Measurements from ENCODE around the gene HDGFL3.

GRCh38 chr15:83127547-83128150 lies 80.0 kb downstream of the HDGFL3 start:
- TF ChIP-seq ZNF623 (tag by site-specific recombination; IDR thresholded peaks at IDR 0.05), result no peak
- TF ChIP-seq, protein P1, sequence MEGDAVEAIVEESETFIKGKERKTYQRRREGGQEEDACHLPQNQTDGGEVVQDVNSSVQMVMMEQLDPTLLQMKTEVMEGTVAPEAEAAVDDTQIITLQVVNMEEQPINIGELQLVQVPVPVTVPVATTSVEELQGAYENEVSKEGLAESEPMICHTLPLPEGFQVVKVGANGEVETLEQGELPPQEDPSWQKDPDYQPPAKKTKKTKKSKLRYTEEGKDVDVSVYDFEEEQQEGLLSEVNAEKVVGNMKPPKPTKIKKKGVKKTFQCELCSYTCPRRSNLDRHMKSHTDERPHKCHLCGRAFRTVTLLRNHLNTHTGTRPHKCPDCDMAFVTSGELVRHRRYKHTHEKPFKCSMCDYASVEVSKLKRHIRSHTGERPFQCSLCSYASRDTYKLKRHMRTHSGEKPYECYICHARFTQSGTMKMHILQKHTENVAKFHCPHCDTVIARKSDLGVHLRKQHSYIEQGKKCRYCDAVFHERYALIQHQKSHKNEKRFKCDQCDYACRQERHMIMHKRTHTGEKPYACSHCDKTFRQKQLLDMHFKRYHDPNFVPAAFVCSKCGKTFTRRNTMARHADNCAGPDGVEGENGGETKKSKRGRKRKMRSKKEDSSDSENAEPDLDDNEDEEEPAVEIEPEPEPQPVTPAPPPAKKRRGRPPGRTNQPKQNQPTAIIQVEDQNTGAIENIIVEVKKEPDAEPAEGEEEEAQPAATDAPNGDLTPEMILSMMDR (tag by site-specific recombination; IDR thresholded peaks at IDR 0.05), result no peak
- TF ChIP-seq, protein P2, sequence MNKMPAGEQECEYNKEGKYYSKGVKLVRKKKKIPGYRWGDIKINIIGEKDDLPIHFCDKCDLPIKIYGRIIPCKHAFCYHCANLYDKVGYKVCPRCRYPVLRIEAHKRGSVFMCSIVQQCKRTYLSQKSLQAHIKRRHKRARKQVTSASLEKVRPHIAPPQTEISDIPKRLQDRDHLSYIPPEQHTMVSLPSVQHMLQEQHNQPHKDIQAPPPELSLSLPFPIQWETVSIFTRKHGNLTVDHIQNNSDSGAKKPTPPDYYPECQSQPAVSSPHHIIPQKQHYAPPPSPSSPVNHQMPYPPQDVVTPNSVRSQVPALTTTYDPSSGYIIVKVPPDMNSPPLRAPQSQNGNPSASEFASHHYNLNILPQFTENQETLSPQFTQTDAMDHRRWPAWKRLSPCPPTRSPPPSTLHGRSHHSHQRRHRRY (tag by site-specific recombination; IDR thresholded peaks at IDR 0.05), result no peak
- TF ChIP-seq, protein P3, sequence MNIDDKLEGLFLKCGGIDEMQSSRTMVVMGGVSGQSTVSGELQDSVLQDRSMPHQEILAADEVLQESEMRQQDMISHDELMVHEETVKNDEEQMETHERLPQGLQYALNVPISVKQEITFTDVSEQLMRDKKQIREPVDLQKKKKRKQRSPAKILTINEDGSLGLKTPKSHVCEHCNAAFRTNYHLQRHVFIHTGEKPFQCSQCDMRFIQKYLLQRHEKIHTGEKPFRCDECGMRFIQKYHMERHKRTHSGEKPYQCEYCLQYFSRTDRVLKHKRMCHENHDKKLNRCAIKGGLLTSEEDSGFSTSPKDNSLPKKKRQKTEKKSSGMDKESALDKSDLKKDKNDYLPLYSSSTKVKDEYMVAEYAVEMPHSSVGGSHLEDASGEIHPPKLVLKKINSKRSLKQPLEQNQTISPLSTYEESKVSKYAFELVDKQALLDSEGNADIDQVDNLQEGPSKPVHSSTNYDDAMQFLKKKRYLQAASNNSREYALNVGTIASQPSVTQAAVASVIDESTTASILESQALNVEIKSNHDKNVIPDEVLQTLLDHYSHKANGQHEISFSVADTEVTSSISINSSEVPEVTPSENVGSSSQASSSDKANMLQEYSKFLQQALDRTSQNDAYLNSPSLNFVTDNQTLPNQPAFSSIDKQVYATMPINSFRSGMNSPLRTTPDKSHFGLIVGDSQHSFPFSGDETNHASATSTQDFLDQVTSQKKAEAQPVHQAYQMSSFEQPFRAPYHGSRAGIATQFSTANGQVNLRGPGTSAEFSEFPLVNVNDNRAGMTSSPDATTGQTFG (tag by site-specific recombination; IDR thresholded peaks at IDR 0.05; ENCODE audit: borderline replicate concordance), result no peak
- TF ChIP-seq ZNF701 (tag by site-specific recombination; IDR thresholded peaks at IDR 0.05), result no peak
- no peak for TF ChIP-seq ZNF558 (tag by site-specific recombination; IDR thresholded peaks at IDR 0.05)
